ENCODE results near the gene NAA30.
A peak's percentile ranks its signal among the peaks of the same experiment; 100 is the strongest.

Gene NAA30

GRCh38 chr14:57420033-57420432, 29.6 kb downstream of the NAA30 start:
- no peak for TF ChIP-seq CTCF (IDR thresholded peaks at IDR 0.05; ENCODE audit: control extremely low read depth, extremely low read depth, low read depth, missing control alignments)
- no peak for DNase-seq (ENCODE audit: extremely low spot score)
- POLR2A ChIA-PET: no interaction called here
- CTCF ChIA-PET: no interaction called here

- POLR2A ChIA-PET: no interaction called here
- CTCF ChIA-PET: no interaction called here
Observed at GRCh38 chr14:57420986-57421385, 30.6 kb downstream of the NAA30 start.

GRCh38 chr14:57435923-57436322, 45.5 kb downstream of the NAA30 start:
- TF ChIP-seq CTCF (IDR thresholded peaks at IDR 0.05; ENCODE audit: control extremely low read depth, extremely low read depth, low read depth, missing control alignments): no peak
- no peak for DNase-seq (ENCODE audit: extremely low spot score)
- ChIA-PET POLR2A (no interaction called here), CTCF (no interaction called here)

More at GRCh38 chr14:57420986-57421385, 30.6 kb downstream of the NAA30 start:
- no peak for TF ChIP-seq CTCF (IDR thresholded peaks at IDR 0.05; ENCODE audit: control extremely low read depth, extremely low read depth, low read depth, missing control alignments)
- DNase-seq (ENCODE audit: extremely low spot score): no peak

GRCh38 chr14:57461777-57462320, 71.5 kb downstream of the NAA30 start:
- no peak for DNase-seq (ENCODE audit: extremely low spot score)
- no peak for TF ChIP-seq CTCF (IDR thresholded peaks at IDR 0.05; ENCODE audit: control extremely low read depth, extremely low read depth, low read depth, missing control alignments)
- ChIA-PET CTCF (no interaction called here), POLR2A (no interaction called here)

GRCh38 chr14:57462551-57462950, 72.2 kb downstream of the NAA30 start:
- POLR2A ChIA-PET: no interaction called here
- CTCF ChIA-PET: no interaction called here
- no peak for TF ChIP-seq CTCF (IDR thresholded peaks at IDR 0.05; ENCODE audit: control extremely low read depth, extremely low read depth, low read depth, missing control alignments)
- no peak for DNase-seq (ENCODE audit: extremely low spot score)

GRCh38 chr14:57464008-57464730, 73.8 kb downstream of the NAA30 start:
- peak; percentile 43 for DNase-seq (ENCODE audit: extremely low spot score)
- no peak for TF ChIP-seq CTCF (IDR thresholded peaks at IDR 0.05; ENCODE audit: control extremely low read depth, extremely low read depth, low read depth, missing control alignments)
- ChIA-PET POLR2A (no interaction called here), CTCF (interaction anchor here (1.8 kb wide), 1 partner anchor 9 kb away, joined by 4 read pairs; no protein-coding TSS in a partner anchor)

Data from GM10248 (cell line).